Stimulated activated CD8-positive, alpha-beta memory T cell treated with anti-CD3 and anti-CD28 coated beads, Interleukin-15, amount 100 ng/mL, for 24 hours (primary cell): ENCODE measurements around the gene TNFRSF1B.

ENCODE experiments used
- DNase-seq: peaks from one replicate; pipeline ENCODE4 v3.0.0-alpha.2; 2020; ENCODE audit warnings: low read depth

Gene TNFRSF1B

GRCh38 chr1:12166834-12167492 is at the start of gene TNFRSF1B:
Gene TNFRSF1B (plus strand): TSS chr1:12166991. CDS start chr1:12167092, 101 bp downstream.
- no peak for DNase-seq

GRCh38 chr1:12121212-12122003 is 45.4 kb upstream of the TNFRSF1B start:
- no peak for DNase-seq

- no peak for DNase-seq
Measured at GRCh38 chr1:12123172-12123571, 43.6 kb upstream of the TNFRSF1B start.

GRCh38 chr1:12124693-12125421 is 41.9 kb upstream of the TNFRSF1B start:
- DNase-seq, result peak; percentile 67

- no peak for DNase-seq
Measured at GRCh38 chr1:12125422-12126355, 41.1 kb upstream of the TNFRSF1B start.

GRCh38 chr1:12126781-12127180 is 40.0 kb upstream of the TNFRSF1B start:
- no peak for DNase-seq

- DNase-seq, result no peak
Measured at GRCh38 chr1:12127206-12127810, 39.5 kb upstream of the TNFRSF1B start.

GRCh38 chr1:12128120-12128519 is 38.7 kb upstream of the TNFRSF1B start:
- DNase-seq, result no peak

GRCh38 chr1:12129624-12130023 is 37.2 kb upstream of the TNFRSF1B start:
- no peak for DNase-seq

- no peak for DNase-seq
Measured at GRCh38 chr1:12130466-12131130, 36.2 kb upstream of the TNFRSF1B start.

GRCh38 chr1:12132078-12132477 is 34.7 kb upstream of the TNFRSF1B start:
- DNase-seq, result no peak

- DNase-seq, result no peak
Measured at GRCh38 chr1:12134716-12135115, 32.1 kb upstream of the TNFRSF1B start.

GRCh38 chr1:12135612-12136011 is 31.2 kb upstream of the TNFRSF1B start:
- no peak for DNase-seq

- DNase-seq, result no peak
Measured at GRCh38 chr1:12136916-12137610, 29.7 kb upstream of the TNFRSF1B start.

GRCh38 chr1:12138196-12139168 is 28.3 kb upstream of the TNFRSF1B start:
- no peak for DNase-seq

GRCh38 chr1:12140016-12140415 is 26.8 kb upstream of the TNFRSF1B start:
- DNase-seq, result no peak

GRCh38 chr1:12140515-12141162 is 26.2 kb upstream of the TNFRSF1B start:
- no peak for DNase-seq

GRCh38 chr1:12141163-12141850 is 25.5 kb upstream of the TNFRSF1B start:
- no peak for DNase-seq
